ENCODE measurements around the gene COX10.

DNA sequence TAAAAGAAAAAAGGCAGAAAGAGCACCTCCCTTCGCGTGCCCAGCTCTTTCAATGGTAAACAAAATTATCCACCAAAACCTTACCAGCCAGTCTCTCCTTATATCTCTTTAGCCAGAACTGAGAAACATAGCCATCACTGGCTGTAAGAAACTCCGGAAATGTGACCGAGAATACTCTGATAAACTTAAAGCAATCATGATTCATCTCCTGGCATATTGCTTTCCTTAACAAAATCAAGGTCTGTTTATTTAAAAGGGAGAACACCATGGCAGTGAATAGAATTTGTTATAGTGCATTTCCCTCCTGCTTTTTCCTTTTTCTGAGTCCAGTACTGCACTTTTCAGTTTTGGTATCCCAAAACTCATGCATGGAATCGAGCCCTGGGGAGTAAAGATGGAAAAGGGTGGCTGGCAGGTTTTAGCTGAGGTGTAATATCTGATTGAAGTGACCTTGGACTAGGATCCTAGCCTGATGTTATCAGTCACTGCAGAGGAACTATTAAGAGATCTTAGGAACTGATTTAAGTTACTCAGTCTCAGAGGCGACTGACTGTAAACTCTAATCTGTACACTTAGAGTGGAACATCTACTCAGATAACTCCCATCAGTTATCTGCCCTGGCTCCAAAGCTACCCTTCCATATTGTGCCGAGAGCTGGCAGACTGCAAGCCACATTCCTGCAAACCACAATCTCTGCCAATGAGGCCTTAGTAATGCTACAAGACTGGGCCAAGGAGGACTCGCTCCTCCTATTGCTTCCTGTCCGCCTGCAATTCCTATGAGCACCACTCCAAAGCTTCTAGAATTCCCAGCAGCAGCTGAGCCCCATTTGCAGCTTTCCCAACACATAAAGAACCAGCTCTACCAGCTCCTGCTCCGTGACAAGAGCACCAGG, 7.4 kb upstream of the COX10 start:
- TF ChIP-seq EZH2 (IDR thresholded peaks at IDR 0.05; ENCODE audit: insufficient read depth, poor library complexity, severe bottlenecking) (no peak), EZH2phosphoT487 (IDR thresholded peaks at IDR 0.05; ENCODE audit: insufficient read depth, low read depth) (no peak)

Data from GM23248 (cell line).